ENCODE measurements around the gene PKLR. TPM values are rescaled to one million over a fixed set of nuclear protein-coding genes. Genes with fewer than 3 reads are reported as not detected.

PKLR gene
- polyA plus RNA-seq, 1 of the 3 experiments (the other 2 are of a cell fraction), result not detected

GRCh38 chr1:155282488-155283091 is 18.6 kb downstream of the PKLR start:
- H3K27me3 ChIP-seq (ENCODE audit: insufficient read depth), result no peaks in the 10 kb centered on the region
- H3K4me3 ChIP-seq (ENCODE audit: low read depth in 2 of 2, low read length in 1 of 2), result no peak overlapping the region
- no peak overlapping the region for H2AFZ ChIP-seq (ENCODE audit: low read depth)
- no peaks in the 10 kb centered on the region for H3K36me3 ChIP-seq (replicated peaks in 1 of 2; ENCODE audit: control insufficient read depth in 1 of 2, insufficient read depth in 2 of 2, low read length in 1 of 2)
- 96% methylated on average over 29 of the region's 29 CpGs for WGBS (ENCODE audit: low lambda C conversion rate)
- CTCF ChIA-PET, result interaction anchor here (1.1 to 4.7 kb wide), 3 partner anchors 25 to 41 kb away, joined by 3 to 27 read pairs (median 9); no protein-coding TSS in a partner anchor
- no peaks in the 10 kb centered on the region for H3K79me2 ChIP-seq (ENCODE audit: insufficient read depth)
- no peak for TF ChIP-seq YY1 (IDR thresholded peaks at IDR 0.05; ENCODE audit: low read depth)
- no peak for TF ChIP-seq RCOR1 (IDR thresholded peaks at IDR 0.05; ENCODE audit: low read length)
- TF ChIP-seq ELF1 (IDR thresholded peaks at IDR 0.05), result no peak
- TF ChIP-seq MAX (IDR thresholded peaks at IDR 0.05; ENCODE audit: low read depth), result no peak
- no peak for TF ChIP-seq TEAD4 (IDR thresholded peaks at IDR 0.05; ENCODE audit: borderline replicate concordance, insufficient read depth)
- TF ChIP-seq POLR2AphosphoS5 (IDR thresholded peaks at IDR 0.05; ENCODE audit: low read depth, low read length), result no peak
- TF ChIP-seq GATA2 (CRISPR knock-in tag; IDR thresholded peaks at IDR 0.05), result no peak
- no peak for TF ChIP-seq SIN3A (IDR thresholded peaks at IDR 0.05; ENCODE audit: borderline replicate concordance, low read depth, low read length)
- no peak for TF ChIP-seq NFIC (IDR thresholded peaks at IDR 0.05; ENCODE audit: borderline replicate concordance)
- DNase-seq, result no peak
- H3K9ac ChIP-seq, result no peak overlapping the region
- H3K9me3 ChIP-seq, result no peaks in the 10 kb centered on the region
- H3F3A ChIP-seq (replicated peaks; ENCODE audit: insufficient read depth), result peaks cover 6% of the 10 kb centered on the region
- peaks cover 4% of the 10 kb centered on the region; the same call in 1 of the 2 replicates for H4K20me1 ChIP-seq (ENCODE audit: insufficient read depth)
- no peak overlapping the region for H3K27ac ChIP-seq (ENCODE audit: low read depth in 2 of 2, low read length in 1 of 2)
- POLR2A ChIA-PET, result no interaction called here
- no peak overlapping the region for H3K4me2 ChIP-seq
- H3K9me2 ChIP-seq, result no peaks in the 10 kb centered on the region
- peaks cover 5 to 14% of the 10 kb centered on the region in 2 experiments; a peak in 1 of 4 replicates for H3K4me1 ChIP-seq (ENCODE audit: control insufficient read depth in 1 of 2, insufficient read depth in 2 of 2, low read depth in 1 of 2, low read length in 1 of 2)

- CTCF ChIA-PET, result interaction anchor here (0.9 to 4.7 kb wide), 10 partner anchors 13 to 72 kb away, joined by 3 to 27 read pairs (median 6); partner anchors contain the start of genes PKLR, RUSC1 and THBS3
- Histone ChIP-seq H3F3A (replicated peaks; ENCODE audit: insufficient read depth) (peaks cover 18% of the 10 kb centered on the region), H3K79me2 (ENCODE audit: insufficient read depth) (no peaks in the 10 kb centered on the region), H3K4me1 (ENCODE audit: control insufficient read depth in 1 of 2, insufficient read depth in 2 of 2, low read depth in 1 of 2, low read length in 1 of 2) (peaks cover 5 to 16% of the 10 kb centered on the region in 2 experiments; a peak in 1 of 4 replicates), H3K9ac (no peak overlapping the region), H3K9me2 (no peaks in the 10 kb centered on the region), H3K27ac (ENCODE audit: low read depth in 2 of 2, low read length in 1 of 2) (no peak overlapping the region), H2AFZ (ENCODE audit: low read depth) (no peak overlapping the region), H3K4me2 (no peak overlapping the region), H3K27me3 (ENCODE audit: insufficient read depth) (no peaks in the 10 kb centered on the region), H3K4me3 (ENCODE audit: low read depth in 2 of 2, low read length in 1 of 2) (no peak overlapping the region), H3K36me3 (replicated peaks in 1 of 2; ENCODE audit: control insufficient read depth in 1 of 2, insufficient read depth in 2 of 2, low read length in 1 of 2) (no peaks in the 10 kb centered on the region), H3K9me3 (no peaks in the 10 kb centered on the region), H4K20me1 (ENCODE audit: insufficient read depth) (peaks cover 4% of the 10 kb centered on the region; the same call in 1 of the 2 replicates)
- DNase-seq, result no peak
- POLR2A ChIA-PET, result no interaction called here
- 95% methylated on average over 2 of the region's 2 CpGs for WGBS (ENCODE audit: low lambda C conversion rate)
- TF ChIP-seq ELF1 (IDR thresholded peaks at IDR 0.05) (no peak), IRF3 (IDR thresholded peaks at IDR 0.05; ENCODE audit: low read depth, low read length) (no peak), USF1 (IDR thresholded peaks at IDR 0.05; ENCODE audit: borderline replicate concordance, low read depth) (no peak), RFX5 (IDR thresholded peaks at IDR 0.05; ENCODE audit: low read length) (no peak), MEF2A (IDR thresholded peaks at IDR 0.05; ENCODE audit: borderline replicate concordance, low read depth) (no peak), NFIC (IDR thresholded peaks at IDR 0.05; ENCODE audit: borderline replicate concordance) (no peak), PBX3 (IDR thresholded peaks at IDR 0.05) (no peak), SMC3 (IDR thresholded peaks at IDR 0.05; ENCODE audit: low read depth, low read length) (no peak), GABPA (IDR thresholded peaks at IDR 0.05; ENCODE audit: low read depth) (no peak), TEAD4 (IDR thresholded peaks at IDR 0.05; ENCODE audit: borderline replicate concordance, insufficient read depth) (no peak), ZBTB33 (IDR thresholded peaks at IDR 0.05; ENCODE audit: borderline replicate concordance, low read depth) (no peak)
These were observed 22.0 kb downstream of the PKLR start for GRCh38 chr1:155279268-155279667.
